ENCODE measurements around the gene GNB5. TPM values are rescaled to one million over a fixed set of nuclear protein-coding genes. Genes with fewer than 3 reads are reported as not detected.

The GNB5 gene
- total RNA-seq, 1 donor from 2014 or later, result 64.2 TPM

DNA sequence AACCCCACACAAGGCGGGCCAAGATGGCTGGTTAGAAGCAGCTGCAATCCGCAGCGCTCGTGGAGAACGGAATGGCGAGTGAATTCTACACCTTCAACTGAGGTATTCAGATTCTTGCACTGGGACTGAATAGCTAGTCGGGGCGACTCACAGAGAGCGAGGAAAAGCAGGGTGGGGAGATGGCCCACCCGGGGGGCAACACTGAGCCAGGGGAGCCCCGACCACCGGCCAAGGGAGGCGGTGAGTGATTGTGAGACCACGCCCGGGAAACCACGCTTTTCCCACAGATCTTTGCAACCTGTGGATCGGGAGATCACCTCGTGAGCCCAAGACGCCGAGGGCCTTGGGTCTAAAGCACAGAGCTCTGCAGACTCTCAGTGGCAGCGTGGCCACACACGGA is 28.3 kb downstream of the GNB5 start:
- H3K27me3 Mint-ChIP-seq, result no peaks in the 10 kb centered on the region
- ChIA-PET POLR2A (no interaction called here), CTCF (interaction anchor here (1.1 to 1.4 kb wide), 2 partner anchors 64 to 91 kb away, joined by 4 to 7 read pairs; no protein-coding TSS in a partner anchor)
- ATAC-seq (ENCODE audit: low read depth) (no peak), DNase-seq (no peak)
- TF ChIP-seq, protein P1, sequence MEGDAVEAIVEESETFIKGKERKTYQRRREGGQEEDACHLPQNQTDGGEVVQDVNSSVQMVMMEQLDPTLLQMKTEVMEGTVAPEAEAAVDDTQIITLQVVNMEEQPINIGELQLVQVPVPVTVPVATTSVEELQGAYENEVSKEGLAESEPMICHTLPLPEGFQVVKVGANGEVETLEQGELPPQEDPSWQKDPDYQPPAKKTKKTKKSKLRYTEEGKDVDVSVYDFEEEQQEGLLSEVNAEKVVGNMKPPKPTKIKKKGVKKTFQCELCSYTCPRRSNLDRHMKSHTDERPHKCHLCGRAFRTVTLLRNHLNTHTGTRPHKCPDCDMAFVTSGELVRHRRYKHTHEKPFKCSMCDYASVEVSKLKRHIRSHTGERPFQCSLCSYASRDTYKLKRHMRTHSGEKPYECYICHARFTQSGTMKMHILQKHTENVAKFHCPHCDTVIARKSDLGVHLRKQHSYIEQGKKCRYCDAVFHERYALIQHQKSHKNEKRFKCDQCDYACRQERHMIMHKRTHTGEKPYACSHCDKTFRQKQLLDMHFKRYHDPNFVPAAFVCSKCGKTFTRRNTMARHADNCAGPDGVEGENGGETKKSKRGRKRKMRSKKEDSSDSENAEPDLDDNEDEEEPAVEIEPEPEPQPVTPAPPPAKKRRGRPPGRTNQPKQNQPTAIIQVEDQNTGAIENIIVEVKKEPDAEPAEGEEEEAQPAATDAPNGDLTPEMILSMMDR (IDR thresholded peaks at IDR 0.05), result no peak
- H3K4me1 Mint-ChIP-seq, result peaks cover 32% of the 10 kb centered on the region
- intact Hi-C loops (cut with micrococcal nuclease), result loop anchor here (1.0 kb wide), 1 partner anchor 45 kb away; no protein-coding TSS in a partner anchor
- H3K9me3 Mint-ChIP-seq, result no peaks in the 10 kb centered on the region
- no peak overlapping the region for H3K27ac Mint-ChIP-seq
- H3K36me3 Mint-ChIP-seq (ENCODE audit: low read depth), result peaks cover 52% of the 10 kb centered on the region
- no peak overlapping the region for H3K4me3 Mint-ChIP-seq

DNA sequence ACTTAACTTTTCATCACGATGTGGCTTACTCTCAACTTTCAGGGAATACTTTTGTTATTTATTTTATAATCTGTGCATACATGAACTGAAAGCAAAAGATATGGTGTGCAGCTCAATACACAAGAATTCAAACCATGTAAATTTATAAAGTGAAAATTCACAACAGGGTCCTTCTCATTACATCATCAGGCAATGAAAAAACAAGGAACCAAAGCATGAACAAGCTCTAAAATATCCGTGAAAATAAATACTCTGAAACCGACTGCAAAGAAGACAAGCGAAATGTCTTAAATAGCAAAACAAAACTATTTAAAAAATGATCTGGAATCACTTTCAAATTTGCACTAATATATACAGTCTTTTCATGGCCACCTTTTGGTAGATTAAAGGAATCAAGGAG is 28.9 kb downstream of the GNB5 start:
- TF ChIP-seq, protein P1 (IDR thresholded peaks at IDR 0.05), result no peak
- POLR2A ChIA-PET, result no interaction called here
- Mint-ChIP-seq H3K4me3 (no peak overlapping the region), H3K9me3 (no peaks in the 10 kb centered on the region), H3K4me1 (peaks cover 30% of the 10 kb centered on the region), H3K27ac (no peak overlapping the region), H3K36me3 (ENCODE audit: low read depth) (peaks cover 53% of the 10 kb centered on the region), H3K27me3 (no peaks in the 10 kb centered on the region)
- DNase-seq, result no peak
- CTCF ChIA-PET, result interaction anchor here (1.1 to 1.3 kb wide), 2 partner anchors 46 to 65 kb away, joined by 4 to 7 read pairs; no protein-coding TSS in a partner anchor
- intact Hi-C loops (cut with micrococcal nuclease), result no loop called here
- no peak for ATAC-seq (ENCODE audit: low read depth)

DNA sequence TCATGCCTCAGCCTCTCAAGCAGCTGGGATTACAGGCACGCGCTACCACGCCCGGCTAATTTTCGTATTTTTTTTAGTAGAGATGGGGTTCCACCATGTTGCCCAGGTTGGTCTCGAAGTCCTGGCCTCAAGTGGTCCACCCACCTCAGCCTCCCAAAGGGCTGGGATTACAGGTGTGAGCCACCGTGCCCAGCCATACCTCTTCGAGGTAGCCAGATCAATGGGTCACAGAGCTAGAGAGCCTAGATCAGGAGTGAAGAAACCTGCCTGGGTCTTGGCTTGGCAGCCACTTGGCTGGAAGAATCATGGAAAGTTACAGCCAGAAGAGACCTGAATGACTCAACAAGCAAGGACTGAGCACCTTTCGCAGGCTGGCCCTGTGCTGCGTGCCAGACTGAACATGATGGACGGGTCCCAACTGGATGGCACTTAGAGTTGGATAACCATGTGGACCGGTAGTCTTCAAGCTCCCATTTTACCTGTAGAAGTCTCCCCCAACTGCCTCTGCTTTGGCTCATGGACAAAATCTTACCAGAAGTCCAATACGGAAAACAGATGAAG is 29.7 kb downstream of the GNB5 start:
- Mint-ChIP-seq H3K27me3 (no peaks in the 10 kb centered on the region), H3K4me1 (peaks cover 23% of the 10 kb centered on the region), H3K36me3 (ENCODE audit: low read depth) (peaks cover 53% of the 10 kb centered on the region), H3K9me3 (no peaks in the 10 kb centered on the region), H3K27ac (no peak overlapping the region), H3K4me3 (no peak overlapping the region)
- intact Hi-C loops (cut with micrococcal nuclease), result no loop called here
- POLR2A ChIA-PET, result interaction anchor here (0.7 to 1.1 kb wide), 2 partner anchors 19 to 211 kb away, joined by 3 to 4 read pairs; no protein-coding TSS in a partner anchor
- ATAC-seq (ENCODE audit: low read depth) (no peak), DNase-seq (no peak)
- CTCF ChIA-PET, result interaction anchor here (1.3 kb wide), 1 partner anchor 47 kb away, joined by 4 read pairs; no protein-coding TSS in a partner anchor
- TF ChIP-seq, protein P1 (IDR thresholded peaks at IDR 0.05), result no peak

DNA sequence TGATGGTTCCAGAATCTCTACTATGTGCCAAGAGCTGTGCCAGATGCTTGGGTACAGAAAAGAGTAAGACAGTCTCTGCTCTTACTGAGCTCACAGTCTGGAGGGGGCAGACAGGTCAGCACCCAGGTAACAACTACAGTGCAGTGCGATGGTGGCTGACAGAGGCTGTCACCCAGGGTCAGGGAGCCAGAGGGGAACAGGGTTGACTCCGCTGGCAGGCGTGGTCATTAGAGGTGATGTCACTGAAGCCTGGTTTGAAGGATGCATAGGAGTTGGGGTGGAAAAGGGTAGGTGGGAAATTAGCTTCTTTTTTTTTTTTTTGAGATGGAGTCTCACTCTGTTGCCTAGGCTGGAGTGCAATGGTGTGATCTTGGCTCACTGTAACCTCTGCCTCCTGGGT is 31.5 kb downstream of the GNB5 start:
- intact Hi-C loops (cut with micrococcal nuclease), result no loop called here
- DNase-seq (no peak), ATAC-seq (ENCODE audit: low read depth) (no peak)
- CTCF ChIA-PET, result no interaction called here
- peaks cover 66% of the 10 kb centered on the region for H3K36me3 Mint-ChIP-seq (ENCODE audit: low read depth)
- no peak overlapping the region for H3K27ac Mint-ChIP-seq
- TF ChIP-seq, protein P1 (IDR thresholded peaks at IDR 0.05), result no peak
- H3K4me1 Mint-ChIP-seq, result peaks cover 14% of the 10 kb centered on the region
- no peaks in the 10 kb centered on the region for H3K27me3 Mint-ChIP-seq
- POLR2A ChIA-PET, result no interaction called here
- no peaks in the 10 kb centered on the region for H3K9me3 Mint-ChIP-seq
- no peak overlapping the region for H3K4me3 Mint-ChIP-seq

DNA sequence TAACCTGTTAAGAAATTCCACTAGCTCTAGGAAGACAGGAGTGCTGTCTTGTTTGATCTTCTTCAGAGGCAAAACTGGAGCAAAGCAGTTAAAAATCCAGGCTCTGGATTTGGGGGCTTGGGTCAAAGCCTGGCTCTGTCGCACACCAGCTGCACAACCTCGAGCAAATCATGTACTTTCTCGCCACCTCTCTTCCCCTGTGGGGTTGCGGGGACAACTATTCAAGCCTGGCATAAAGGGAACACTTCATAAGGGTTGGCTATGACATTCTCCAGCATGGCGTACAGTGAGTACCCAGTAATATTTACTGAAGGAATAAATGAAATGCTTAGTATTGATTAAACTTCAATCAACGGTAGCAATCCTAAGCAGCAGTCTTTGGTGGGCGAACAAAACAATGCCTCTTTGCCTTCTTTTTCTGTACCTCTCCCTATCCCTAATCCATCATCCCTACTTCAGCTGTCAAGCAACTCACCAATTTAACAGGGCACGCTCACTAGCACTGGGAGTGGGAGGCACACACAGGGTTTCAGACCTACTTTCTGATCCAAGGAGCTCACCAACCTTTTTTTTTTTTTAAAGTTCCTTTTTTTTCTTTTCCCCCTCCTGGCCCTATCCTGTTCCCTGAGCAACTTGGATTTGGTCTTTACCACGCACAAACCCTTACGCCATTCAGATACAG is 33.0 kb downstream of the GNB5 start:
- CTCF ChIA-PET, result interaction anchor here (0.7 to 1.4 kb wide), 2 partner anchors 26 to 826 kb away, joined by 5 to 6 read pairs; no protein-coding TSS in a partner anchor
- TF ChIP-seq, protein P1 (IDR thresholded peaks at IDR 0.05), result no peak
- intact Hi-C loops (cut with micrococcal nuclease), result no loop called here
- POLR2A ChIA-PET, result interaction anchor here (0.6 kb wide), 1 partner anchor 11 kb away, joined by 3 read pairs; no protein-coding TSS in a partner anchor
- DNase-seq (no peak), ATAC-seq (ENCODE audit: low read depth) (no peak)
- H3K36me3 Mint-ChIP-seq (ENCODE audit: low read depth), result peaks cover 72% of the 10 kb centered on the region
- no peak overlapping the region for H3K27ac Mint-ChIP-seq
- H3K4me3 Mint-ChIP-seq, result no peak overlapping the region
- H3K9me3 Mint-ChIP-seq, result no peaks in the 10 kb centered on the region
- no peaks in the 10 kb centered on the region for H3K27me3 Mint-ChIP-seq
- H3K4me1 Mint-ChIP-seq, result peaks cover 10% of the 10 kb centered on the region
